ENCODE results near the gene APOBEC3G. TPM values are rescaled to one million over a fixed set of nuclear protein-coding genes. Genes with fewer than 3 reads are reported as not detected.

Gene APOBEC3G
- total and polyA plus RNA-seq, 2 of the 13 experiments (the other 11 are each of a cell fraction or from before 2014, with no cell fraction given) = 3.2 to 4.1 TPM

- peaks cover 0 to 7% of the 10 kb centered on the region in 2 experiments; a peak in 2 of 5 replicates for H3K27me3 ChIP-seq (ENCODE audit: control insufficient read depth in 1 of 2, insufficient read depth in 2 of 2, low read length in 2 of 2)
- H3K4me1 ChIP-seq (ENCODE audit: insufficient read depth, low read length) = peaks cover 20% of the 10 kb centered on the region
- ChIA-PET CTCF (ENCODE audit: low intra/inter-chr PET ratio, low total read pairs) (no interaction called here), POLR2A (no interaction called here)
- no peaks in the 10 kb centered on the region for H3K79me2 ChIP-seq (ENCODE audit: insufficient read depth, low read length)
- no peaks in the 10 kb centered on the region for H4K20me1 ChIP-seq (ENCODE audit: insufficient read depth, low read length)
- in situ Hi-C loops (cut with HindIII; ENCODE audit: extremely low pct_ligation_motif_present, low pct_unique_long_range_greater_than_20kb) = no loop called here
- 63% methylated on average over 6 of the region's 6 CpGs for WGBS (ENCODE audit: low lambda C conversion rate)
- FAIRE-seq (no peak), ATAC-seq (peak; percentile 66), DNase-seq (ENCODE audit: low spot score) (no peak)
- no peak overlapping the region for H3K4me2 ChIP-seq (ENCODE audit: low read depth, low read length)
- no TSS peak for BruUV-seq (replicated peaks)
- no peak overlapping the region for H2AFZ ChIP-seq (ENCODE audit: low read length)
- H3K4me3 ChIP-seq (replicated peaks in 1 of 3; ENCODE audit: insufficient read depth in 1 of 3, low read depth in 2 of 3, low read length in 3 of 3) = no peak overlapping the region
- no peaks in the 10 kb centered on the region for H3K36me3 ChIP-seq (replicated peaks in 1 of 2; ENCODE audit: control insufficient read depth in 1 of 2, insufficient read depth in 2 of 2, low read length in 2 of 2)
- no peak overlapping the region for H3K9ac ChIP-seq (ENCODE audit: insufficient read depth, low read depth, low read length)
- TF ChIP-seq CHCHD3 (CRISPR knock-in tag; IDR thresholded peaks at IDR 0.05) (no peak), U2AF1 (optimal IDR thresholded peaks at IDR 0.05; ENCODE audit: low read depth, low read length) (no peak), ZNF17 (CRISPR knock-in tag; IDR thresholded peaks at IDR 0.05) (no peak), RBFOX2 (IDR thresholded peaks at IDR 0.05; ENCODE audit: low read depth, low read length) (no peak), TSC22D2 (CRISPR knock-in tag; IDR thresholded peaks at IDR 0.05; ENCODE audit: borderline replicate concordance) (no peak), IRF1 (CRISPR knock-in tag; IDR thresholded peaks at IDR 0.05; ENCODE audit: low read depth) (no peak), PCBP1 (IDR thresholded peaks at IDR 0.05; ENCODE audit: borderline replicate concordance, low read depth, low read length) (no peak), NFRKB (IDR thresholded peaks at IDR 0.05) (no peak), ZNF775 (CRISPR knock-in tag; IDR thresholded peaks at IDR 0.05; ENCODE audit: borderline replicate concordance) (no peak), FOSL1 (CRISPR knock-in tag; IDR thresholded peaks at IDR 0.05; ENCODE audit: borderline replicate concordance) (no peak), STAT5B (CRISPR knock-in tag; IDR thresholded peaks at IDR 0.05) (no peak), AGO2 (optimal IDR thresholded peaks at IDR 0.05; ENCODE audit: low read depth, low read length) (no peak)
- TF ChIP-seq, protein P1, sequence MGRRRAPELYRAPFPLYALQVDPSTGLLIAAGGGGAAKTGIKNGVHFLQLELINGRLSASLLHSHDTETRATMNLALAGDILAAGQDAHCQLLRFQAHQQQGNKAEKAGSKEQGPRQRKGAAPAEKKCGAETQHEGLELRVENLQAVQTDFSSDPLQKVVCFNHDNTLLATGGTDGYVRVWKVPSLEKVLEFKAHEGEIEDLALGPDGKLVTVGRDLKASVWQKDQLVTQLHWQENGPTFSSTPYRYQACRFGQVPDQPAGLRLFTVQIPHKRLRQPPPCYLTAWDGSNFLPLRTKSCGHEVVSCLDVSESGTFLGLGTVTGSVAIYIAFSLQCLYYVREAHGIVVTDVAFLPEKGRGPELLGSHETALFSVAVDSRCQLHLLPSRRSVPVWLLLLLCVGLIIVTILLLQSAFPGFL (CRISPR knock-in tag; IDR thresholded peaks at IDR 0.05) = no peak
- intact Hi-C loops (cut with micrococcal nuclease; ENCODE audit: unreplicated experiment) = no loop called here
- H3K27ac ChIP-seq (ENCODE audit: extremely low read length, insufficient read depth, low read length) = no peak overlapping the region
- no peaks in the 10 kb centered on the region for H3K9me3 ChIP-seq (ENCODE audit: low read length)
Measured at GRCh38 chr22:39098026-39098425, 21.0 kb downstream of the APOBEC3G start.

All from HepG2 (cell line).